ENCODE measurements around the gene MYO7B. TPM values are rescaled to one million over a fixed set of nuclear protein-coding genes. Genes with fewer than 3 reads are reported as not detected.

MYO7B gene
- total RNA-seq, 1 donor from 2014 or later, result 0.02 TPM

- no peak for DNase-seq (ENCODE audit: low spot score)
- H3K9me3 Mint-ChIP-seq (ENCODE audit: low read depth), result no peaks in the 10 kb centered on the region
- H3K36me3 Mint-ChIP-seq (ENCODE audit: low read depth), result peaks cover 1% of the 10 kb centered on the region
- H3K27me3 Mint-ChIP-seq (ENCODE audit: low read depth), result no peaks in the 10 kb centered on the region
- TF ChIP-seq, protein P1, sequence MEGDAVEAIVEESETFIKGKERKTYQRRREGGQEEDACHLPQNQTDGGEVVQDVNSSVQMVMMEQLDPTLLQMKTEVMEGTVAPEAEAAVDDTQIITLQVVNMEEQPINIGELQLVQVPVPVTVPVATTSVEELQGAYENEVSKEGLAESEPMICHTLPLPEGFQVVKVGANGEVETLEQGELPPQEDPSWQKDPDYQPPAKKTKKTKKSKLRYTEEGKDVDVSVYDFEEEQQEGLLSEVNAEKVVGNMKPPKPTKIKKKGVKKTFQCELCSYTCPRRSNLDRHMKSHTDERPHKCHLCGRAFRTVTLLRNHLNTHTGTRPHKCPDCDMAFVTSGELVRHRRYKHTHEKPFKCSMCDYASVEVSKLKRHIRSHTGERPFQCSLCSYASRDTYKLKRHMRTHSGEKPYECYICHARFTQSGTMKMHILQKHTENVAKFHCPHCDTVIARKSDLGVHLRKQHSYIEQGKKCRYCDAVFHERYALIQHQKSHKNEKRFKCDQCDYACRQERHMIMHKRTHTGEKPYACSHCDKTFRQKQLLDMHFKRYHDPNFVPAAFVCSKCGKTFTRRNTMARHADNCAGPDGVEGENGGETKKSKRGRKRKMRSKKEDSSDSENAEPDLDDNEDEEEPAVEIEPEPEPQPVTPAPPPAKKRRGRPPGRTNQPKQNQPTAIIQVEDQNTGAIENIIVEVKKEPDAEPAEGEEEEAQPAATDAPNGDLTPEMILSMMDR (IDR thresholded peaks at IDR 0.05), result no peak
- H3K4me1 Mint-ChIP-seq (ENCODE audit: low read depth), result peaks cover 34% of the 10 kb centered on the region
- no peak overlapping the region for H3K4me3 Mint-ChIP-seq (ENCODE audit: unreplicated experiment)
- no peak overlapping the region for H3K27ac Mint-ChIP-seq (ENCODE audit: unreplicated experiment)
Measured at GRCh38 chr2:127635380-127636237, 100.1 kb downstream of the MYO7B start.

DNA sequence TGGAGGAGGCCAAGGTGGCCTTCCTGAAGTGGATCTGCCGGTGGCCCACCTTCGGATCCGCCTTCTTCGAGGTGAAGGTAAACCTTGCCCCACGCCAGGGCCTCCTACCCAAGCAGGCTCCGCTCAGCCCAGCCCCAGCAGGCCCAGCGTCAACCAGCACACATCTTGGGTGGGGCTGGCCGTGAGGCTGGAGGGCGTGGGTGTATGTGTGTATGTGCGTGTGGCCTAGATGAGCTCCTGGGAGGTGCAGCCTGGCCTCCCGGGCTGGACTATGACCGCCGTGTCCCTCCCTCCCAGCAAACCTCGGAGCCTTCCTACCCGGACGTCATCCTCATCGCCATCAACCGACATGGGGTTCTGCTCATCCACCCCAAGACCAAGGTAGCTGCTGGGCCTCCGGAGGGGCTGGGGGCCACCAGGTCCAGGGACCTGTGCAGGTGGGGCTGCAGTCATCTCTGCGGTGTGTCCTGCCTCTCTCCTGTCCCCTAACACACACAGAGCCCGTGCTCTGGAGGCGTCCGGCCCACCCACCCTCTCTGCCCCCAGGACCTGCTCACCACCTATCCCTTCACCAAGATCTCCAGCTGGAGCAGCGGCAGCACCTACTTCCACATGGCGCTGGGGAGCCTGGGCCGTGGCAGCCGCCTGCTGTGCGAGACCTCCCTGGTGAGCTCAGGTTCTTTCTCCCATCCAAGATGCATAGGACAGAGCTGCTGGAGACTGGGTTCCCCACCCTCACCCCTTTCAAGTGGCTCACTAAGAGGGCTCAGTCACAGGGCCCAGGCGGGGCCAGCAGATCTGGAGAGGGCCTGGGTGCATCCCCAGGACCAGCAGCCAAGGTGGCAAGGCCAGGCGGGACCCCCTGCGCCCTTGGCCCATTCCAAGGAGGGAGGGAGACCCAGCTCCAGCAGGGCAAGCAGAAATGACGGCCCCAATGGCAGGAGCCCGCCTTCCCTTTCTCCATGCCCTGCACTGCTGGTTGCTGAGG is 101.1 kb downstream of the MYO7B start:
- TF ChIP-seq, protein P1 (IDR thresholded peaks at IDR 0.05), result no peak
- no peaks in the 10 kb centered on the region for H3K27me3 Mint-ChIP-seq (ENCODE audit: low read depth)
- H3K9me3 Mint-ChIP-seq (ENCODE audit: low read depth), result no peaks in the 10 kb centered on the region
- peaks cover 1% of the 10 kb centered on the region for H3K36me3 Mint-ChIP-seq (ENCODE audit: low read depth)
- no peak overlapping the region for H3K27ac Mint-ChIP-seq (ENCODE audit: unreplicated experiment)
- no peak for DNase-seq (ENCODE audit: low spot score)
- H3K4me3 Mint-ChIP-seq (ENCODE audit: unreplicated experiment), result no peak overlapping the region
- H3K4me1 Mint-ChIP-seq (ENCODE audit: low read depth), result peaks cover 34% of the 10 kb centered on the region

GRCh38 chr2:127637236-127637630 is 101.8 kb downstream of the MYO7B start:
- H3K9me3 Mint-ChIP-seq (ENCODE audit: low read depth), result no peaks in the 10 kb centered on the region
- H3K4me3 Mint-ChIP-seq (ENCODE audit: unreplicated experiment), result no peak overlapping the region
- DNase-seq (ENCODE audit: low spot score), result no peak
- no peaks in the 10 kb centered on the region for H3K27me3 Mint-ChIP-seq (ENCODE audit: low read depth)
- H3K27ac Mint-ChIP-seq (ENCODE audit: unreplicated experiment), result no peak overlapping the region
- peaks cover 34% of the 10 kb centered on the region for H3K4me1 Mint-ChIP-seq (ENCODE audit: low read depth)
- peaks cover 1% of the 10 kb centered on the region for H3K36me3 Mint-ChIP-seq (ENCODE audit: low read depth)
- TF ChIP-seq, protein P1 (IDR thresholded peaks at IDR 0.05), result no peak

DNA sequence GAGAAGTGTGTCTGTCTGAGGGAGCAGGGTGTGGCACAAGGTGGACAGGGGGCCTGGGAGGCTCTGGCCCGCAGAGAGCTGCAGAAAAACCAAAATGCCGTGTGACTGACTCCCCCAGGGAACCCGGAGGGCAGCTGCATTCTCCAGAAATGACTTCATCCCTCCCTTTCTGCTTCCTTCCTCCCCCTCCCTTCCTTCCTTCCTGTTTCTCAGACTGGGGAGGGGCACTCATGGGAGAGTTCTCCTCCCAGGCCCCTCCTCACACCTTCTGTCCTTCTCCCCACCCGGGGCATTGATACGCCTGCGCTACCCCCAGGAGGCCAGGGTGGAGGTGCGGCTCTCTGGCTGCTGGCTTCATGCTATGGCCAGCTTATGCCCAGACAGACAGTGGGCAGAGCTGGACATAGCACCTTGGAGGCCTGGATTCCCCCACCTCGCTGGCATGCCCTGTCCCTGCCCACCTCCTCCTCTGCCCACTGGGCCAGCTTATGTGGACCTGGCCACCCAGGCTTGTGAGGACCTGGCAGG is 102.3 kb downstream of the MYO7B start:
- Mint-ChIP-seq H3K27ac (ENCODE audit: unreplicated experiment) (peak overlapping the region; percentile 80), H3K27me3 (ENCODE audit: low read depth) (no peaks in the 10 kb centered on the region), H3K36me3 (ENCODE audit: low read depth) (peaks cover 1% of the 10 kb centered on the region), H3K4me3 (ENCODE audit: unreplicated experiment) (no peak overlapping the region), H3K9me3 (ENCODE audit: low read depth) (no peaks in the 10 kb centered on the region), H3K4me1 (ENCODE audit: low read depth) (peaks cover 34% of the 10 kb centered on the region)
- DNase-seq (ENCODE audit: low spot score), result no peak
- TF ChIP-seq, protein P1 (IDR thresholded peaks at IDR 0.05), result peak; percentile 20

Measured in chondrocyte (in vitro differentiated cells).